Stimulated activated CD8-positive, alpha-beta memory T cell treated with anti-CD3 and anti-CD28 coated beads, Interleukin-12 subunit alpha, Interleukin-12 subunit beta, amount 100 ng/mL, for 4 hours (primary cell): ENCODE measurements around the gene CLSTN1.

Experiments
- DNase-seq: peaks from one replicate; pipeline ENCODE4 v3.0.0-alpha.2; 2020; ENCODE audit warnings: low read depth

Gene CLSTN1

GRCh38 chr1:9850442-9851162 lies 26.8 kb upstream of the CLSTN1 start:
- no peak for DNase-seq

GRCh38 chr1:9849691-9850441 lies 26.1 kb upstream of the CLSTN1 start:
- DNase-seq, result no peak

GRCh38 chr1:9848022-9848421 lies 24.3 kb upstream of the CLSTN1 start:
- DNase-seq, result no peak

- DNase-seq, result no peak
Observed at GRCh38 chr1:9847269-9847668, 23.5 kb upstream of the CLSTN1 start.

- DNase-seq, result no peak
Observed at GRCh38 chr1:9846611-9847171, 22.9 kb upstream of the CLSTN1 start.

GRCh38 chr1:9845914-9846313 lies 22.1 kb upstream of the CLSTN1 start:
- no peak for DNase-seq

GRCh38 chr1:9844756-9845155 lies 21.0 kb upstream of the CLSTN1 start:
- DNase-seq, result no peak

- DNase-seq, result no peak
Observed at GRCh38 chr1:9844106-9844505, 20.3 kb upstream of the CLSTN1 start.

GRCh38 chr1:9843576-9843945 lies 19.8 kb upstream of the CLSTN1 start:
- no peak for DNase-seq

- no peak for DNase-seq
Observed at GRCh38 chr1:9842781-9843575, 19.2 kb upstream of the CLSTN1 start.

GRCh38 chr1:9842073-9842711 lies 18.4 kb upstream of the CLSTN1 start:
- DNase-seq, result no peak

- no peak for DNase-seq
Observed at GRCh38 chr1:9841460-9841859, 17.7 kb upstream of the CLSTN1 start.

GRCh38 chr1:9840176-9840575 lies 16.4 kb upstream of the CLSTN1 start:
- DNase-seq, result no peak

- DNase-seq, result no peak
Observed at GRCh38 chr1:9838946-9839345, 15.2 kb upstream of the CLSTN1 start.

- no peak for DNase-seq
Observed at GRCh38 chr1:9836632-9836960, 12.8 kb upstream of the CLSTN1 start.

- DNase-seq, result no peak
Observed at GRCh38 chr1:9835758-9836631, 12.2 kb upstream of the CLSTN1 start.

- DNase-seq, result no peak
Observed at GRCh38 chr1:9835404-9835757, 11.6 kb upstream of the CLSTN1 start.

- DNase-seq, result no peak
Observed at GRCh38 chr1:9833632-9834031, 9.9 kb upstream of the CLSTN1 start.

- DNase-seq, result no peak
Observed at GRCh38 chr1:9827558-9828185, 3.9 kb upstream of the CLSTN1 start.

GRCh38 chr1:9826616-9827015 lies 2.9 kb upstream of the CLSTN1 start:
- no peak for DNase-seq

- no peak for DNase-seq
Observed at GRCh38 chr1:9826087-9826486, 2.3 kb upstream of the CLSTN1 start.
